Measurements from ENCODE around the gene TSPAN8.
"Not testable (repeated sequence)": the region's sequence is repeated elsewhere in the genome, so short reads cannot be mapped to it uniquely, and the experiment has no call there.

TSPAN8 gene

GRCh38 chr12:71125949-71126348 is 31.9 kb downstream of the TSPAN8 start:
- no peak for DNase-seq

- no peak for DNase-seq
Observed at GRCh38 chr12:71125515-71125914, 32.3 kb downstream of the TSPAN8 start.

GRCh38 chr12:71124835-71125460 is 32.9 kb downstream of the TSPAN8 start:
- no peak for DNase-seq

GRCh38 chr12:71113148-71113547 is 44.7 kb downstream of the TSPAN8 start:
- DNase-seq = not testable (repeated sequence)

GRCh38 chr12:71109834-71110233 is 48.0 kb downstream of the TSPAN8 start:
- DNase-seq = no peak

GRCh38 chr12:71108355-71108754 is 49.4 kb downstream of the TSPAN8 start:
- DNase-seq = no peak

GRCh38 chr12:71107936-71108335 is 49.9 kb downstream of the TSPAN8 start:
- no peak for DNase-seq

- no peak for DNase-seq
Observed at GRCh38 chr12:71105956-71106355, 51.8 kb downstream of the TSPAN8 start.

- DNase-seq = no peak
Observed at GRCh38 chr12:71092290-71092689, 65.5 kb downstream of the TSPAN8 start.

GRCh38 chr12:71090971-71091370 is 66.8 kb downstream of the TSPAN8 start:
- DNase-seq = no peak

GRCh38 chr12:71085575-71085974 is 72.2 kb downstream of the TSPAN8 start:
- no peak for DNase-seq

GRCh38 chr12:71075743-71076142 is 82.1 kb downstream of the TSPAN8 start:
- DNase-seq = no peak
